ENCODE data around the gene LRP1B.
"Not testable (repeated sequence)": the region's sequence is repeated elsewhere in the genome, so short reads cannot be mapped to it uniquely, and the experiment has no call there.

The LRP1B gene

GRCh38 chr2:140417504-140417903 lies 1713.3 kb downstream of the LRP1B start:
- DNase-seq (ENCODE audit: low read depth in 3 of 3, low spot score in 1 of 3) = no peak

- no peak for DNase-seq (ENCODE audit: low read depth in 3 of 3, low spot score in 1 of 3)
These were observed 1714.2 kb downstream of the LRP1B start for GRCh38 chr2:140416577-140416976.

- not testable (repeated sequence) for DNase-seq (ENCODE audit: low read depth in 3 of 3, low spot score in 1 of 3)
These were observed 1715.8 kb downstream of the LRP1B start for GRCh38 chr2:140415035-140415434.

DNA sequence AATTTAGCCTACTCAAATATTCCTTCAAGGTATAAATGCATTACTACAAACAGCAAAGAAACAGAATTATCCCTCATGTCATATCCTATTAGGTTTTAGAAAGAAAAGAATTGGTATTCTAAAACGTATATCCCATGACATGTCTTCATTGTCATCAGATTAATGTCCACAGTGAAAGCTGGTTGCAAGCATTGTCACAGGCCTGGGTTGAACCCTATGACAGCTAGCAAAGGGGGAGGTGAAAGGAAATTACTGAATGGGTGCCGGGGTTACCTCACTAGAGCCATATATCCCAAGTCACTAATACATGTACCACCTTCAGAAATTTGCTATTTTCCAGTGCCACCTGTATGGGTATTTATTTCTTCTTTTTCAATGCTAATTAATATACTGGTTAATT lies 1720.1 kb downstream of the LRP1B start:
- no peak for DNase-seq (ENCODE audit: low read depth in 3 of 3, low spot score in 1 of 3)

- DNase-seq (ENCODE audit: low read depth in 3 of 3, low spot score in 1 of 3) = no peak
These were observed 1729.8 kb downstream of the LRP1B start for GRCh38 chr2:140401056-140401455.

GRCh38 chr2:140392824-140393223 lies 1738.0 kb downstream of the LRP1B start:
- DNase-seq (ENCODE audit: low read depth in 3 of 3, low spot score in 1 of 3) = no peak

DNA sequence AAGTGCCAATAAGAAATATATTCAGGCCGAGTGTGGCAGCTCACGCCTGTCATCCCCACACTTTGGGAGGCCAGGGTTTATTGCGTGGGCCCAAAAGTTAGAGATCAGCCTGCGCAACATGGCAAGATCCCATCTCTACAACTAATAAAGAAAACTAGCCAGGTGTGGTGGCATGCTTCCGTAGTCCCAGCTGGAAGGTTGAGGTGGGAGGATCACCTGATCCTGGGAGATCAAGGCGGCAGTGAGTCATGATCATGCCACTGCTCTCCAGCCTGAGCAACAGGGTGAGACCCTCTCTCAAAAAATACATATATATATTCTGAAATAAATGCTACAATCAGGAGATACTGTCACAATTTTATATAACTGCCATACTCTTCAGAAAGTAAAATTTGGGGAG lies 1745.9 kb downstream of the LRP1B start:
- DNase-seq (ENCODE audit: low read depth in 3 of 3, low spot score in 1 of 3) = no peak

DNA sequence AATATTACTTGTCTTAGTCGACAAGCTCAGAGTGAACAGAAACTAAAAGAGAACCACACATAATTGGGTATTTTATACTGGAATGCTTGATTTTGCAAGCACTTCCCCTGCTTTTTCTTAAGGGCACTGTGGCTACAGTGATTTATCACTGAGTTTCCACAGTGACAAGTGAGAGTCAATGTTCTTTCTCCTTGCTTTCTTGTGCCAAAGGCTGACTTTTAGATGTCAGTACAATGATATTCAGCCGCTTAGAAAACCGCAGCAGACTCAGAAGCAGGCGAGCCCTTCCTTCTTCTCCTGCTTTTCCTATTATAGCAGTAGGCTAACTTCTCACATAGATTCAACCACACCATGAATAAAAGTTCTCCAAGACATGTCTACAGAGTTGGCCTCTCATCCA lies 1747.0 kb downstream of the LRP1B start:
- no peak for DNase-seq (ENCODE audit: low read depth in 3 of 3, low spot score in 1 of 3)

- no peak for DNase-seq (ENCODE audit: low read depth in 3 of 3, low spot score in 1 of 3)
These were observed 1754.1 kb downstream of the LRP1B start for GRCh38 chr2:140376686-140377085.

- no peak for DNase-seq (ENCODE audit: low read depth in 3 of 3, low spot score in 1 of 3)
These were observed 1767.7 kb downstream of the LRP1B start for GRCh38 chr2:140363131-140363530.

GRCh38 chr2:140362361-140362760 lies 1768.5 kb downstream of the LRP1B start:
- DNase-seq (ENCODE audit: low read depth in 3 of 3, low spot score in 1 of 3) = no peak

- no peak for DNase-seq (ENCODE audit: low read depth in 3 of 3, low spot score in 1 of 3)
These were observed 1771.6 kb downstream of the LRP1B start for GRCh38 chr2:140359056-140359771.

- DNase-seq (ENCODE audit: low read depth in 3 of 3, low spot score in 1 of 3) = no peak
These were observed 1774.1 kb downstream of the LRP1B start for GRCh38 chr2:140356697-140357096.

GRCh38 chr2:140355511-140356090 lies 1775.2 kb downstream of the LRP1B start:
- no peak for DNase-seq (ENCODE audit: low read depth in 3 of 3, low spot score in 1 of 3)

- no peak for DNase-seq (ENCODE audit: low read depth in 3 of 3, low spot score in 1 of 3)
These were observed 1776.3 kb downstream of the LRP1B start for GRCh38 chr2:140354544-140354943.

- DNase-seq (ENCODE audit: low read depth in 3 of 3, low spot score in 1 of 3) = no peak
These were observed 1777.3 kb downstream of the LRP1B start for GRCh38 chr2:140353541-140353940.

GRCh38 chr2:140351692-140352091 lies 1779.1 kb downstream of the LRP1B start:
- no peak for DNase-seq (ENCODE audit: low read depth in 3 of 3, low spot score in 1 of 3)

DNA sequence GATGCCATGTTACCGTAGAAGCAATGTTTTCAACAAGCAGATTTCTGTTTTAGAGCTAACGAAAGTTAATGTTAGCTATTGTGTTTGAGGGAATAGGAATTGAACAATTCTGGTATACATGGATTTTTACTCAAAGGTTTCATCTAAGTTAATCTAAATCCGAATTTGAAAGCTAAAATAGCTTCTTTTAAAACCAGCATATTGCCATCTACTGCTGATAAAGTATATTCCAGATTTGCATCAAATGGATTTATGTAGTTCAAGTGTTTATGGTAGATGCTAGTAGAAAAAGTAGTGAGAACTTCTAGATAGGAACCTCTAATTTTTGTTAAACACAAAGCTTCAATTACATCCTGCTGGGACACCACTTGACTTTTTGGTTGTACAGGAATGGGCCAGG lies 1781.1 kb downstream of the LRP1B start:
- DNase-seq (ENCODE audit: low read depth in 3 of 3, low spot score in 1 of 3) = no peak

DNA sequence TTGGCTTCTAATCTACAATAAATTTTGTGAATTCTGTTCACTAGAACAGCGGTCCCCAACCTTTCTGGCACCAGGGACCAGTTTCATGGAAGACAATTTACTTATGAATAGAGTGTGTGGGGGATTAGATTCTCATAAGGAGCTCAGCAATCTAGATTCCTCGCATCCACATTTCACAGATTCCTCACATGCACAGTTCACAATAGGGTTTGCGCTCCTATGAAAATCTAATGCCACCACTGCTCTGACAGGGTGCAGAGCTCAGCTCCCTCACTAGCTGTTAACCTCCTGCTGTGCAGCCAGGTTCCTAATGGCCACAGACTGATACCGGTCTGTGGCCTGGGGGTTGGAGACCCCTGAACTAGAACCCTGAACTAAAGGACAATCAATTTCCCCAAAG lies 1782.0 kb downstream of the LRP1B start:
- DNase-seq (ENCODE audit: low read depth in 3 of 3, low spot score in 1 of 3) = no peak

DNA sequence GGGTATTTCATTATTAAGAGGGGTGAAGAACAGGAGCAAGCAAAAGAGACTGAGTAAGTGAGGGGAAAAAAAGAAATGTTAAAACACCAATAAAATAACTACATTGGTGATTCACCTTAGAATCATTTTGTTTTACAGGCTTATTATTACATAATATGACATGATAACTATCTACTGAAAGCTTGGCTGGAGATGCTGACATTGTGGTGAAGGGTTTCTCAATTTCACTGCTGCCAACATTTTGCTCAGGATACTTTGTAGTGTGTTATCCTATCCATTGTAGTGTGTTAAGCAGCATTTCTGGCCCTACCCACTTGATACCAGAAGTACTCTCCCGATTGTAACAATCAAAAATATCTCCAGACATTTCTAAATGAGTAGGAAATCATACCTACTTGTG lies 1786.0 kb downstream of the LRP1B start:
- DNase-seq (ENCODE audit: low read depth in 3 of 3, low spot score in 1 of 3) = no peak

GRCh38 chr2:140344266-140344665 lies 1786.5 kb downstream of the LRP1B start:
- DNase-seq (ENCODE audit: low read depth in 3 of 3, low spot score in 1 of 3) = not testable (repeated sequence)

GRCh38 chr2:140338795-140339194 lies 1792.0 kb downstream of the LRP1B start:
- DNase-seq (ENCODE audit: low read depth in 3 of 3, low spot score in 1 of 3) = no peak

- DNase-seq (ENCODE audit: low read depth in 3 of 3, low spot score in 1 of 3) = no peak
These were observed 1793.8 kb downstream of the LRP1B start for GRCh38 chr2:140337061-140337460.

Data from stimulated activated CD4-positive, alpha-beta T cell treated with anti-CD3 and anti-CD28 coated beads, TNF-alpha, amount 100 ng/mL, for 1 hour (primary cell).